HEK293T (cell line): ENCODE data around the gene ACY1.

ENCODE experiments used
- CTCF ChIA-PET: fragments of 350-600 bp; formaldehyde crosslinking; extraction: SDS; loops from one replicate; lab custom pipeline; 2021; ENCODE audit warnings: antibody characterized with exemption, inconsistent platforms; lab: Yijun Ruan, JAX
- POLR2A ChIA-PET: fragments of 350-600 bp; formaldehyde crosslinking; extraction: SDS; loops from one replicate; lab custom pipeline; 2020; ENCODE audit warnings: antibody characterized with exemption, inconsistent platforms; lab: Yijun Ruan, JAX
- DNase-seq: peaks from one replicate; pipeline ENCODE4 v3.0.0; 2012; ENCODE audit warnings: mixed read lengths; ENCODE audit errors: extremely low spot score
- ARNT ChIP-seq: fragments of 450-650 bp; IDR thresholded peaks from 2 replicates; pipeline ENCODE4 v1.6.1; 2017; ENCODE audit warnings: mild to moderate bottlenecking
- BHLHE40 ChIP-seq: fragments of 450-650 bp; IDR thresholded peaks from 2 replicates; pipeline ENCODE4 v1.6.1; 2016; ENCODE audit warnings: mild to moderate bottlenecking, moderate library complexity, borderline replicate concordance
- CTBP1 ChIP-seq: fragments of 450-650 bp; IDR thresholded peaks from 2 replicates; pipeline ENCODE4 v1.6.1; 2016; ENCODE audit warnings: borderline replicate concordance
- ELF4 ChIP-seq: fragments of 450-650 bp; IDR thresholded peaks from 2 replicates; pipeline ENCODE4 v1.6.1; 2017; ENCODE audit warnings: antibody characterized with exemption
- FOXA1 ChIP-seq: fragments of 450-650 bp; IDR thresholded peaks from 2 replicates; pipeline ENCODE4 v1.6.1; 2016; ENCODE audit warnings: mild to moderate bottlenecking
- FOXK2 ChIP-seq: fragments of 450-650 bp; IDR thresholded peaks from 2 replicates; pipeline ENCODE4 v1.6.1; 2016; ENCODE audit warnings: mild to moderate bottlenecking
- FOXM1 ChIP-seq: fragments of 450-650 bp; IDR thresholded peaks from 2 replicates; pipeline ENCODE4 v1.6.1; 2017; ENCODE audit warnings: mild to moderate bottlenecking, borderline replicate concordance
- HDGF ChIP-seq: fragments of 450-650 bp; IDR thresholded peaks from 2 replicates; pipeline ENCODE4 v1.6.1; 2017; ENCODE audit warnings: antibody characterized with exemption, borderline replicate concordance
- L3MBTL2 ChIP-seq: fragments of 450-650 bp; conservative IDR thresholded peaks from 2 replicates; pipeline ENCODE4 v1.6.1; 2016; ENCODE audit warnings: mild to moderate bottlenecking
- LEF1 ChIP-seq: fragments of 450-650 bp; IDR thresholded peaks from 2 replicates; pipeline ENCODE4 v1.6.1; 2017; ENCODE audit warnings: mild to moderate bottlenecking, borderline replicate concordance
- NFRKB ChIP-seq: fragments of 450-650 bp; IDR thresholded peaks from 2 replicates; pipeline ENCODE4 v1.6.1; 2016; ENCODE audit warnings: mild to moderate bottlenecking, moderate library complexity
- SP1 ChIP-seq: fragments of 450-650 bp; IDR thresholded peaks from 2 replicates; pipeline ENCODE4 v1.6.1; 2017
- SUZ12 ChIP-seq: fragments of 450-650 bp; IDR thresholded peaks from 2 replicates; pipeline ENCODE4 v1.6.1; 2016; ENCODE audit warnings: mild to moderate bottlenecking
- TARDBP ChIP-seq: fragments of 450-650 bp; IDR thresholded peaks from 2 replicates; pipeline ENCODE4 v1.6.1; 2016
- ZNF384 ChIP-seq: fragments of 450-650 bp; IDR thresholded peaks from 2 replicates; pipeline ENCODE4 v1.6.1; 2016
- TF ChIP-seq, protein P1 (sequence below): fragments of 450-650 bp; IDR thresholded peaks from 2 replicates; pipeline ENCODE4 v1.6.1; 2016

The ACY1 gene

DNA sequence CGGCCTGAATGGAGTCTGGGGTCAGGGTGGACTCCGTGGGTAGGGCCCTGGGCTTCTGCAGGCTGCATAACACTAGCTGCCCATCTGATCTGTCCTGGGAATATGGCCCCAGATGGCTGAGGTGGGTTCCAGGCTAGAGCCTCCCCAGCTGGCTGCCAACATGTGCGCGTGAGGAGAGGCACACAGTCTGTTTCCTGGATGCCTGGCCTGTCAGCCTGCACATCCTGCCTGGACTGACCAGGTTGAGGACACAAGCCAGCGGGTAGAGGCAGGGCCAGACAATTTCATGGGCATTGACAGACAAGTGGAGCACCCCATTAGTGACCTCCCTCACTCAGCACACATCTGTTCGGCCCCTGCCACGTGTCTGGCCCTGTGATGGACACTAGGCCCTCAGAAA is 42.1 kb downstream of the ACY1 start:
- no peak for DNase-seq
- TF ChIP-seq LEF1 = no peak
- no peak for TF ChIP-seq ZNF384
- TF ChIP-seq TARDBP = no peak
- ChIA-PET POLR2A (no interaction called here), CTCF (interaction anchor here (0.7 kb wide), 1 partner anchor 117 kb away, joined by 3 read pairs; no protein-coding TSS in a partner anchor)

DNA sequence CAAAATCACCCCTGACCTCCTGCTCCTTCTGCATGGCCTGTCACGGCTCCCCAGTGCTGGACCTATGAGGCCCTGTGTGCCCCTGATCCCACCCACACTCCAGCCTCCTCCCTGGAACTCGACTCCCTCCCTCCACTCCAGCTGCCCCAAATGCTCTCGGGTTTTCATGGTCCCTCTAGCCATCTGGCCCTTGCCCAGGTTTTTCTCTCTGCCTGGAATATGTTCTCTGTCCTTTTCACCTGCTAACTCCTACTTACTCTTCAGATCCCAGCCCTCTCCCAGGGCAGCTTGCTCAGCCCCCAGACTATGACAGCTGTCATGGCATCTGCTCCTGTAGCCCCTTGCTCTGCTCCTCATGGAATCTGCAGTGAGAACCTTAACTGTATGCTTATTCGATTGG is 42.7 kb downstream of the ACY1 start:
- ChIA-PET POLR2A (no interaction called here), CTCF (no interaction called here)
- TF ChIP-seq ZNF384 (no peak), HDGF (no peak), FOXM1 (no peak), CTBP1 (no peak), ARNT (no peak), ELF4 (no peak), SP1 (no peak), BHLHE40 (no peak), FOXA1 (no peak), L3MBTL2 (no peak), TARDBP (no peak), SUZ12 (no peak), NFRKB (no peak), FOXK2 (no peak), LEF1 (no peak)
- TF ChIP-seq, protein P1, sequence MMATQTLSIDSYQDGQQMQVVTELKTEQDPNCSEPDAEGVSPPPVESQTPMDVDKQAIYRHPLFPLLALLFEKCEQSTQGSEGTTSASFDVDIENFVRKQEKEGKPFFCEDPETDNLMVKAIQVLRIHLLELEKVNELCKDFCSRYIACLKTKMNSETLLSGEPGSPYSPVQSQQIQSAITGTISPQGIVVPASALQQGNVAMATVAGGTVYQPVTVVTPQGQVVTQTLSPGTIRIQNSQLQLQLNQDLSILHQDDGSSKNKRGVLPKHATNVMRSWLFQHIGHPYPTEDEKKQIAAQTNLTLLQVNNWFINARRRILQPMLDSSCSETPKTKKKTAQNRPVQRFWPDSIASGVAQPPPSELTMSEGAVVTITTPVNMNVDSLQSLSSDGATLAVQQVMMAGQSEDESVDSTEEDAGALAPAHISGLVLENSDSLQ = no peak
- no peak for DNase-seq

DNA sequence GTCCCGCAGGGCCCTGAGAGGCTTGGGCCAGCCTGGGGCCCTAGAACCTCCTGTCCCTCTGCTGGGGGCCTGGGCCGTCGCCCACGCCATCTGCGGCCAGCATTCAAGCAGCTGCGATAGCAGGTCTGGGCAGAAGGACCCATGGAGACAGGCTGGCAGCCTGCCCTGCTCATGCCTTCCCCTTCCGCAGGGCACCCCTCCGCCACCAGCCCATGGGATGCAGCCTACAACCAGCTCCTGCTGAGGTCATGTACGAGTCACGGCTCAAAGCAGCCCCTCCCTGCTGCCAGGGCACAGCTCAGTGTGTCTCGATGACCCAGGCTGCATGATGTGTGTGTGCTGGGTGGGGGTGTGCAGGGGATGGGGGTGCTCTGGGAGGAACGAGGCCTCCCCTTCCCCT is 45.2 kb downstream of the ACY1 start:
- CTCF ChIA-PET = no interaction called here
- no peak for DNase-seq
- TF ChIP-seq SP1 (no peak), LEF1 (no peak), NFRKB (no peak), FOXK2 (no peak), FOXM1 (no peak), BHLHE40 (no peak), HDGF (no peak), ARNT (no peak), L3MBTL2 (no peak), TARDBP (no peak)
- TF ChIP-seq, protein P1 = no peak
- POLR2A ChIA-PET = interaction anchor here (1.0 to 1.5 kb wide), 2 partner anchors 25 to 31 kb away, joined by 3 read pairs; no protein-coding TSS in a partner anchor

DNA sequence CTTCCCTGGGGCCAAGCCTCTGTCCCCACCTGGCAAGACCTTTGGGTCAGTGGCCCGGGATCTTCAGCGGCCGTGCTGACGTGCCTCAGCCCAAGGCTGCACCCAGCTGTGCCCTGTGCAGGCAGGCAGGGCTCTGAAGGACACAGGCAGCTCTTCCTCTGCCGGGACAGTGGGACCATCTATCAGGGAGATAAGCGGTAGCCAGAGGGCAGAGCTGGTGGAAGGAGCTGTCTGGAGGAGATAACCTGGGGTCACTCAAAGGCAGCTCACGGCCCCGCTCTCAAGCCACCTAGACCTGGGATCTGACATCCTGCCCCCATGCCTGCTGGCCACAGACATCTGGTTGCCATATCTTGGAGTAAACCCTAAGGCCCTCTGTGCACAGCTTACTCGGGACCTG is 45.7 kb downstream of the ACY1 start:
- TF ChIP-seq L3MBTL2 (no peak), ZNF384 (no peak), BHLHE40 (no peak), SP1 (no peak), HDGF (no peak), CTBP1 (no peak), FOXA1 (no peak), TARDBP (no peak), FOXM1 (no peak), LEF1 (no peak), NFRKB (no peak), FOXK2 (no peak), SUZ12 (no peak), ARNT (no peak), ELF4 (no peak)
- TF ChIP-seq, protein P1 = no peak
- DNase-seq = no peak
- POLR2A ChIA-PET = interaction anchor here (1.0 to 1.5 kb wide), 2 partner anchors 25 to 31 kb away, joined by 3 read pairs; no protein-coding TSS in a partner anchor
- CTCF ChIA-PET = no interaction called here

DNA sequence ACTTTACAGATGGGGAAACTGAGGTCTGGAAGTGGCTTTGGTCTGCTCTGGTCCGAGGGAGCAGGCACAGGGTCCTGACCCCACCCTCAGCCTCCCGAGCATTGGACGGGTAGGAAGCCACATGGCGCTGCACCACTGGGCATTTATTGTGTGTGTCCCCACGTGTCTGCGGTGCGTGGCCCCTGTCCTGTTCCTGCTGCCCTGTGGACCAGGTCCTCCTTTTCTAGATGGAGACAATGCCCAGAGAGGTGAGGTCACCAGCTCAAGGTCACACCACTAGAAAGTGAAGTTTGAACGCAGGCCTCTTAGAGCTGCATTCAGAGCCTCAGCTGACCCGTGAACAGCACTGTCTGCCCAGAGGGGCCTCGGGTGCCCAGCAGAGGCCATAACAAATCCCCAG is 46.2 kb downstream of the ACY1 start:
- DNase-seq = no peak
- CTCF ChIA-PET = no interaction called here
- POLR2A ChIA-PET = interaction anchor here (1.5 kb wide), 1 partner anchor 32 kb away, joined by 3 read pairs; no protein-coding TSS in a partner anchor
- TF ChIP-seq ZNF384 (no peak), FOXM1 (no peak), ARNT (no peak), BHLHE40 (no peak), TARDBP (no peak), SP1 (no peak), LEF1 (no peak)

DNA sequence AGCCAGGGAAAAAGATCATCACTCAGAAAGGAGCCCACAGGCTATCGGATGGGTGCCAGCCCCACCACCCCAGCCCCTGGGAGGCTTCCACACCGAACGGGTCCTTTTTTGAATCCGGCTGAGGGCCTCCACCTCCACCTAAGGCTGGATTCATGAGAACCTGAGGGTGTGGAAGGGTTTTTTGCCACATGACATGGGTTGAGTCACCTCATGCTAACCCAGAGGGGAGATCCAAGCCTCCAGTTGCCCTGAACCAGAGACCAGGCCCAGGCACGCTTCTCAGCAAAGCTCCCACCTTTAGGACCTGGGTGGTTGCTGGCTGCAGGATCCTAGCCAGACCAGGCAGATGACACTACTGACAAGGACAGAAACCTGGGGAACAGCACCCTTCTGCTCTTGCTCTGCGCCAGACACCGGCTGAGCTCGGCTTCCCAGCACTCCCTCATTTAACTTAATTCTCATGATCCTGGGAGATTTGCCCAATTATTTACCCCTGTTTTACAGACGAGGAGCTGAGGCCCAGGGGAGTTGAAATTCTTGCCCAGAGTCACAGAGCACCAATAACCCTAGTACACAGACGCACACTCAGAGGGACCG is 47.5 kb downstream of the ACY1 start:
- DNase-seq = no peak
- ChIA-PET POLR2A (interaction anchor here (1.3 kb wide), 1 partner anchor 14 kb away, joined by 3 read pairs; no protein-coding TSS in a partner anchor), CTCF (interaction anchor here (1.3 kb wide), 1 partner anchor 22 kb away, joined by 3 read pairs; no protein-coding TSS in a partner anchor)
- no peak for TF ChIP-seq CTBP1
- no peak for TF ChIP-seq ARNT
- no peak for TF ChIP-seq L3MBTL2
- no peak for TF ChIP-seq FOXM1
- TF ChIP-seq, protein P1 = no peak
- TF ChIP-seq SUZ12 = no peak
- TF ChIP-seq ELF4 = no peak
- no peak for TF ChIP-seq LEF1
- no peak for TF ChIP-seq FOXK2
- no peak for TF ChIP-seq FOXA1
- no peak for TF ChIP-seq NFRKB
- no peak for TF ChIP-seq TARDBP
- TF ChIP-seq BHLHE40 = no peak
- TF ChIP-seq HDGF = no peak
